HepG2 (cell line): ENCODE results near the gene KRTAP10-5.

Experiments
- CREM ChIP-seq, 2 experiments: sonication (generic) in 1 of 2; formaldehyde crosslinking in 1 of 2; IDR thresholded peaks; 2 replicates each; pipeline versions ENCODE4 v1.4.0 to v1.6.1; 2016 to 2020; ENCODE audit warnings: antibody characterized with exemption in 1 of 2, mild to moderate bottlenecking in 1 of 2, missing genetic modification reagents in 1 of 2
- CTCF ChIP-seq: sonication (generic); formaldehyde crosslinking; IDR thresholded peaks from 2 replicates; pipeline ENCODE4 v1.5.0; 2020; ENCODE audit warnings: mild to moderate bottlenecking, missing genetic modification reagents, moderate library complexity
- EP300 ChIP-seq, 3 experiments: sonication (generic) in 1 of 3; formaldehyde crosslinking in 1 of 3; IDR thresholded peaks; 2 replicates each; pipeline versions ENCODE4 v1.5.1 to v1.6.1; 2011 to 2020; ENCODE audit warnings: low read depth in 2 of 3, low read length in 2 of 3, borderline replicate concordance in 1 of 3, improper control_type of control experiment in 1 of 3, mild to moderate bottlenecking in 1 of 3, missing genetic modification reagents in 1 of 3, moderate library complexity in 1 of 3
- GABPB1 ChIP-seq: IDR thresholded peaks from 2 replicates; pipeline ENCODE4 v1.6.1; 2016; ENCODE audit warnings: mild to moderate bottlenecking, missing genetic modification reagents, moderate library complexity, missing compliant biosample characterization
- MAZ ChIP-seq, 2 experiments: sonication (generic) in 1 of 2; formaldehyde crosslinking in 1 of 2; IDR thresholded peaks; 2 replicates each; pipeline versions ENCODE4 v1.5.0 to v1.6.1; 2012 to 2020; ENCODE audit warnings: low read depth in 2 of 2, mild to moderate bottlenecking in 2 of 2, borderline replicate concordance in 1 of 2, improper control_type of control experiment in 1 of 2, low read length in 1 of 2, missing genetic modification reagents in 1 of 2, moderate library complexity in 1 of 2
- MYC ChIP-seq: sonication (generic); formaldehyde crosslinking; IDR thresholded peaks from 2 replicates; pipeline ENCODE4 v1.9.0; 2021; ENCODE audit warnings: missing genetic modification reagents, borderline replicate concordance
- SUZ12 ChIP-seq: fragments of 150-350 bp; IDR thresholded peaks from 2 replicates; pipeline ENCODE4 v1.6.1; 2014; ENCODE audit warnings: low read depth, low read length
- ZNF20 ChIP-seq: sonication (generic); formaldehyde crosslinking; IDR thresholded peaks from 2 replicates; pipeline ENCODE4 v1.4.0; 2020; ENCODE audit warnings: mild to moderate bottlenecking, moderate library complexity, missing genetic modification reagents
- ZNF274 ChIP-seq: sonication (generic); formaldehyde crosslinking; IDR thresholded peaks from 2 replicates; pipeline ENCODE4 v1.5.1; 2020; ENCODE audit warnings: mild to moderate bottlenecking, missing genetic modification reagents
- ZNF296 ChIP-seq: sonication (generic); formaldehyde crosslinking; conservative IDR thresholded peaks from 2 replicates; pipeline ENCODE4 v1.5.0; 2020; ENCODE audit warnings: mild to moderate bottlenecking, missing genetic modification reagents

- TF ChIP-seq GABPB1 = peak; percentile 36; the same call in 1 of the 2 replicates
- no peak for TF ChIP-seq CTCF (CRISPR knock-in tag)
- no peak for TF ChIP-seq ZNF296 (CRISPR knock-in tag)
- no peak for TF ChIP-seq MYC (CRISPR knock-in tag)
- no peak for TF ChIP-seq ZNF274
- no peak for TF ChIP-seq CREM (IDR thresholded peaks at IDR 0.05)
- no peak for TF ChIP-seq CREM (CRISPR knock-in tag; IDR thresholded peaks at IDR 0.05)
- TF ChIP-seq SUZ12 = no peak
- TF ChIP-seq MAZ (IDR thresholded peaks at IDR 0.05; ENCODE audit: borderline replicate concordance, low read depth, low read length) = no peak
- TF ChIP-seq MAZ (CRISPR knock-in tag; IDR thresholded peaks at IDR 0.05; ENCODE audit: low read depth) = no peak
- no peak for TF ChIP-seq ZNF20 (CRISPR knock-in tag)
- no peak for TF ChIP-seq EP300 (IDR thresholded peaks at IDR 0.05; ENCODE audit: low read depth in 2 of 2, low read length in 2 of 2)
- TF ChIP-seq EP300 (CRISPR knock-in tag; IDR thresholded peaks at IDR 0.05; ENCODE audit: borderline replicate concordance) = no peak
These were observed 11.5 kb downstream of the KRTAP10-5 start for GRCh38 chr21:44568667-44569556.
